ENCODE data around the gene SP4. TPM values are rescaled to one million over a fixed set of nuclear protein-coding genes. Genes with fewer than 3 reads are reported as not detected.

The SP4 gene
- total RNA-seq, 1 donor from 2014 or later, result 13.2 TPM

GRCh38 chr7:21544715-21545114, 116.8 kb downstream of the SP4 start:
- no peak for TF ChIP-seq CTCF (IDR thresholded peaks at IDR 0.05; ENCODE audit: partially characterized antibody, unreplicated experiment)
- peaks cover 2% of the 10 kb centered on the region for H3K9me3 Mint-ChIP-seq (ENCODE audit: unreplicated experiment)
- no peak for DNase-seq
- no peak overlapping the region for H3K4me3 Mint-ChIP-seq (ENCODE audit: unreplicated experiment)
- H3K27me3 Mint-ChIP-seq (ENCODE audit: unreplicated experiment), result no peaks in the 10 kb centered on the region
- H3K36me3 Mint-ChIP-seq (ENCODE audit: unreplicated experiment), result no peaks in the 10 kb centered on the region
- no peak overlapping the region for H3K27ac Mint-ChIP-seq (ENCODE audit: unreplicated experiment)
- H3K4me1 Mint-ChIP-seq (ENCODE audit: low read depth, unreplicated experiment), result peaks cover 2% of the 10 kb centered on the region

GRCh38 chr7:21547501-21547900, 119.6 kb downstream of the SP4 start:
- peaks cover 2% of the 10 kb centered on the region for H3K9me3 Mint-ChIP-seq (ENCODE audit: unreplicated experiment)
- H3K27me3 Mint-ChIP-seq (ENCODE audit: unreplicated experiment), result no peaks in the 10 kb centered on the region
- H3K27ac Mint-ChIP-seq (ENCODE audit: unreplicated experiment), result no peak overlapping the region
- DNase-seq, result no peak
- no peak for TF ChIP-seq CTCF (IDR thresholded peaks at IDR 0.05; ENCODE audit: partially characterized antibody, unreplicated experiment)
- H3K4me3 Mint-ChIP-seq (ENCODE audit: unreplicated experiment), result no peak overlapping the region
- peaks cover 7% of the 10 kb centered on the region for H3K4me1 Mint-ChIP-seq (ENCODE audit: low read depth, unreplicated experiment)
- H3K36me3 Mint-ChIP-seq (ENCODE audit: unreplicated experiment), result no peaks in the 10 kb centered on the region

GRCh38 chr7:21548491-21548890, 120.6 kb downstream of the SP4 start:
- DNase-seq, result no peak
- H3K4me3 Mint-ChIP-seq (ENCODE audit: unreplicated experiment), result no peak overlapping the region
- no peak overlapping the region for H3K27ac Mint-ChIP-seq (ENCODE audit: unreplicated experiment)
- no peaks in the 10 kb centered on the region for H3K27me3 Mint-ChIP-seq (ENCODE audit: unreplicated experiment)
- H3K4me1 Mint-ChIP-seq (ENCODE audit: low read depth, unreplicated experiment), result peaks cover 7% of the 10 kb centered on the region
- peaks cover 1% of the 10 kb centered on the region for H3K36me3 Mint-ChIP-seq (ENCODE audit: unreplicated experiment)
- H3K9me3 Mint-ChIP-seq (ENCODE audit: unreplicated experiment), result peaks cover 2% of the 10 kb centered on the region
- no peak for TF ChIP-seq CTCF (IDR thresholded peaks at IDR 0.05; ENCODE audit: partially characterized antibody, unreplicated experiment)

- Mint-ChIP-seq H3K27me3 (ENCODE audit: unreplicated experiment) (no peaks in the 10 kb centered on the region), H3K27ac (ENCODE audit: unreplicated experiment) (no peak overlapping the region), H3K4me3 (ENCODE audit: unreplicated experiment) (no peak overlapping the region), H3K4me1 (ENCODE audit: low read depth, unreplicated experiment) (peaks cover 5% of the 10 kb centered on the region), H3K9me3 (ENCODE audit: unreplicated experiment) (no peaks in the 10 kb centered on the region), H3K36me3 (ENCODE audit: unreplicated experiment) (peaks cover 5% of the 10 kb centered on the region)
- no peak for TF ChIP-seq CTCF (IDR thresholded peaks at IDR 0.05; ENCODE audit: partially characterized antibody, unreplicated experiment)
- DNase-seq, result no peak
Observed at GRCh38 chr7:21550076-21550475, 122.2 kb downstream of the SP4 start.

GRCh38 chr7:21550821-21551531, 123.1 kb downstream of the SP4 start:
- Mint-ChIP-seq H3K4me3 (ENCODE audit: unreplicated experiment) (no peak overlapping the region), H3K27ac (ENCODE audit: unreplicated experiment) (no peak overlapping the region), H3K27me3 (ENCODE audit: unreplicated experiment) (no peaks in the 10 kb centered on the region), H3K9me3 (ENCODE audit: unreplicated experiment) (no peaks in the 10 kb centered on the region), H3K36me3 (ENCODE audit: unreplicated experiment) (peaks cover 5% of the 10 kb centered on the region), H3K4me1 (ENCODE audit: low read depth, unreplicated experiment) (peaks cover 5% of the 10 kb centered on the region)
- no peak for DNase-seq
- no peak for TF ChIP-seq CTCF (IDR thresholded peaks at IDR 0.05; ENCODE audit: partially characterized antibody, unreplicated experiment)
